PC-9 (cell line): ENCODE measurements around the gene HSD11B1.

ENCODE experiments used
- CTCF ChIP-seq: fragments of 200-600 bp; sonication (generic); conservative IDR thresholded peaks from 2 replicates; pipeline ENCODE4 v1.6.1; 2017; ENCODE audit warnings: mixed run types, antibody characterized with exemption, mild to moderate bottlenecking, moderate library complexity
- EZH2 ChIP-seq: fragments of 200-600 bp; sonication (generic); IDR thresholded peaks from 2 replicates; pipeline ENCODE4 v1.8.0; 2017; ENCODE audit warnings: antibody characterized with exemption, low read depth

- no peak for TF ChIP-seq CTCF
- TF ChIP-seq EZH2: no peak
These were observed 13.4 kb upstream of the HSD11B1 start for GRCh38 chr1:209691237-209691636.
